H7 (cell line): ENCODE results near the gene PPARG. TPM values are rescaled to one million over a fixed set of nuclear protein-coding genes. Genes with fewer than 3 reads are reported as not detected.

ENCODE experiments used
- DNase-seq: peaks from one replicate; pipeline ENCODE4 v3.0.0; 2012
- H3K27me3 ChIP-seq: 2 replicates; pipeline ENCODE4 v1.6.0; 2011; ENCODE audit warnings: mild to moderate bottlenecking, low read length; ENCODE audit not compliant: control insufficient read depth, insufficient read depth
- H3K36me3 ChIP-seq: replicated peaks from 2 replicates; pipeline ENCODE4 v1.5.1; 2011; ENCODE audit warnings: low read length; ENCODE audit not compliant: control insufficient read depth, insufficient read depth
- H3K4me3 ChIP-seq: 2 replicates; pipeline ENCODE4 v1.5.1; 2011; ENCODE audit warnings: low read depth, mild to moderate bottlenecking, control low read depth, low read length, moderate library complexity; ENCODE audit not compliant: insufficient read depth
- total RNA-seq: library from RNA; depleted of rRNA; stranded (reverse); fragments of >200 nt; shearing (Covaris generic); gene quantifications from 2 replicates; pipeline ENCODE4 v1.2.3, GENCODE V29; 2014

The PPARG gene
- total RNA-seq, 1 experiment from 2014 or later: 0.62 TPM

- no peaks in the 10 kb centered on the region for H3K36me3 ChIP-seq
- H3K27me3 ChIP-seq: peaks cover 53% of the 10 kb centered on the region
- DNase-seq: peak; percentile 82
- peak overlapping the region; percentile 61 for H3K4me3 ChIP-seq
Observed at GRCh38 chr3:12287727-12288181, 1.1 kb upstream of the PPARG start.

- H3K4me3 ChIP-seq: no peak overlapping the region
- H3K27me3 ChIP-seq: peaks cover 54% of the 10 kb centered on the region
- H3K36me3 ChIP-seq: no peaks in the 10 kb centered on the region
- no peak for DNase-seq
Observed at GRCh38 chr3:12289524-12289923, 654 bp downstream of the PPARG start.

GRCh38 chr3:12292770-12293169 is 3.9 kb downstream of the PPARG start:
- no peaks in the 10 kb centered on the region for H3K36me3 ChIP-seq
- DNase-seq: no peak
- no peak overlapping the region for H3K4me3 ChIP-seq
- H3K27me3 ChIP-seq: peaks cover 35% of the 10 kb centered on the region

- Histone ChIP-seq H3K4me3 (no peak overlapping the region), H3K36me3 (no peaks in the 10 kb centered on the region), H3K27me3 (peaks cover 13% of the 10 kb centered on the region)
- DNase-seq: no peak
Observed at GRCh38 chr3:12294885-12295580, 6.2 kb downstream of the PPARG start.

- Histone ChIP-seq H3K4me3 (no peak overlapping the region), H3K27me3 (peaks cover 3% of the 10 kb centered on the region; the same call in 1 of the 2 replicates), H3K36me3 (no peaks in the 10 kb centered on the region)
- no peak for DNase-seq
Observed at GRCh38 chr3:12296511-12296910, 7.6 kb downstream of the PPARG start.

DNA sequence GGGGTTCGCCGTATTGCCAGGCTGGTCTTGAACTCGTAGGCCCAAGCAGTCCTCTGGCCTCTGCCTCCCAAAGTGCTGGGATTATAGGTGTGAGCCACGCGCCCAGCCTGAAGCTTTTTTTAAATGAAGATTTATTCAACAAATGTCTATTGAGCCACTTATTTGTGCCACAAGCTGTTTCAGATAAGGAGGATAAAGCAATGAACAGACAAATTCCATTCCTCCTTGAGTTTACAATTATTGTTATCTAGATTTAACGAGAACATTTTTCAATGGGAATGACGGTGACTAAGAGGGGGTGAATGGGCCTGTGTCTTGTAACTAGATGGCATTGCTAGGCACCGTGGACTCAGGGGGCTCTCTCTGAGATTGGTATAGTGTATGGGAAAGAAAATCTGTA is 10.2 kb downstream of the PPARG start:
- DNase-seq: no peak
- H3K27me3 ChIP-seq: no peaks in the 10 kb centered on the region
- H3K36me3 ChIP-seq: no peaks in the 10 kb centered on the region
- H3K4me3 ChIP-seq: no peak overlapping the region

- H3K27me3 ChIP-seq: no peaks in the 10 kb centered on the region
- no peak for DNase-seq
- no peak overlapping the region for H3K4me3 ChIP-seq
- no peaks in the 10 kb centered on the region for H3K36me3 ChIP-seq
Observed at GRCh38 chr3:12300137-12300536, 11.3 kb downstream of the PPARG start.

- Histone ChIP-seq H3K36me3 (no peaks in the 10 kb centered on the region), H3K4me3 (no peak overlapping the region), H3K27me3 (no peaks in the 10 kb centered on the region)
- no peak for DNase-seq
Observed at GRCh38 chr3:12301031-12301430, 12.2 kb downstream of the PPARG start.

GRCh38 chr3:12301513-12301912 is 12.6 kb downstream of the PPARG start:
- Histone ChIP-seq H3K36me3 (no peaks in the 10 kb centered on the region), H3K27me3 (no peaks in the 10 kb centered on the region), H3K4me3 (no peak overlapping the region)
- DNase-seq: no peak

DNA sequence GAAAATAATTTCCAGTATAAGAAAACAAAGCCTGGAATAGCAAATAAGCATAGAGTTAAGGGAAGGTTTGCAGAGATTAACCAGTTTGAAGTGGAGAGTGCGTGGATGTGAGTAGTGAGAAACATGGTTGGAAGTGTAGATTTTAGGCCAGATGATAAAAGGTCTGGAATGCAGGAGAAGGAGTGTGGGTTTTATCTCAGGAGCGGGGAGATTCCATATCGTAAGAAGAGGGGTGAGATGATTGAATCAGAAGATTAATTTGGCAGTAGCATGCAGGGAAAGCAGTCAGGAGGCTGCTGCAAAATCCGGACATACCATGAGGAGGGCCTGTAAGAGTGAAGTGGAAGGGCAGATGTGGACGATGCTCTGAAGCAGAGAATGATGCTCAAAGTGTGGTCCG is 13.7 kb downstream of the PPARG start:
- Histone ChIP-seq H3K4me3 (no peak overlapping the region), H3K27me3 (no peaks in the 10 kb centered on the region), H3K36me3 (no peaks in the 10 kb centered on the region)
- DNase-seq: no peak

DNA sequence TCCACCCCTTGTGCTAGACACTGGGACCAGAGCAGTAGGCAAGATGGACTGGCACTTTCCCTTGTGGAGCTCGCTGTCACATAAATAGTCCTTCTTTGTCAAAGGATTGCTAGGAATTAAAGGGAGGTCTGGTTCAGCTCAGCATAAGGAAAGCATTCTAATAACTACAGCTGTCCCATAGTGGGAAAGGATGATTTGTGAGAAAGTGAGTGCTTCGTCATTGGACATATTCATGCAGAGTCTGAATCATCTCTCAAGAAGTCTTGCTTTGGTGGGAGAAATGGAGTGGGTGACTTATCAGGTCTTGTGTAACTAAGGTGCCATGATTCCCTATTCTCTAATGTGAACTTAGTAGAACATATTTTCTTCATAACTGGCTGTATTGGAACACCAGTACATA is 14.7 kb downstream of the PPARG start:
- Histone ChIP-seq H3K4me3 (no peak overlapping the region), H3K36me3 (no peaks in the 10 kb centered on the region), H3K27me3 (no peaks in the 10 kb centered on the region)
- no peak for DNase-seq

GRCh38 chr3:12303993-12304392 is 15.1 kb downstream of the PPARG start:
- no peaks in the 10 kb centered on the region for H3K36me3 ChIP-seq
- DNase-seq: no peak
- no peaks in the 10 kb centered on the region for H3K27me3 ChIP-seq
- H3K4me3 ChIP-seq: no peak overlapping the region

GRCh38 chr3:12307136-12307535 is 18.3 kb downstream of the PPARG start:
- DNase-seq: no peak

GRCh38 chr3:12308517-12308916 is 19.6 kb downstream of the PPARG start:
- H3K4me3 ChIP-seq: no peak overlapping the region

More at GRCh38 chr3:12307136-12307535, 18.3 kb downstream of the PPARG start:
- Histone ChIP-seq H3K4me3 (no peak overlapping the region), H3K27me3 (no peaks in the 10 kb centered on the region), H3K36me3 (no peaks in the 10 kb centered on the region)

GRCh38 chr3:12309716-12310115 is 20.8 kb downstream of the PPARG start:
- Histone ChIP-seq H3K36me3 (no peaks in the 10 kb centered on the region), H3K27me3 (no peaks in the 10 kb centered on the region), H3K4me3 (no peak overlapping the region)
- DNase-seq: no peak

More at GRCh38 chr3:12308517-12308916, 19.6 kb downstream of the PPARG start:
- no peaks in the 10 kb centered on the region for H3K36me3 ChIP-seq
- no peak for DNase-seq
- no peaks in the 10 kb centered on the region for H3K27me3 ChIP-seq

DNA sequence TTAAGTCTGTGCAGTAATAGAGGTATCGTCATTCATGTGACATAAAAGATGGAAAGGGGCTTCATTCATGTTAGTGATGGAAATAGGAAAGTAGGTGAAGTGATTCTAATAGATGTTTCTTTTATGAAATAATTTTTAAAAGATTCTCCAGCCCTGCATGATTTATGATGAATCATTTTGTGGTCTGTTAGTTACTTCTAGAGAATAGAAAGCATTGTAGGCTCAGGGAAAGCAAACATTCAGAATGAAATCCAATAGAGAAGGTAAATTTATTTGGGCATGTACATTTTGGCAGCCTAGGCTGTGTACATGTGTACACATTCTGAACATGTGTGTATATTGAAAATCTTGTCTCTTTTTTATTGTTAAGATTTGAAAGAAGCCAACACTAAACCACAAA is 23.1 kb downstream of the PPARG start:
- no peak for DNase-seq
- H3K4me3 ChIP-seq: no peak overlapping the region
- no peaks in the 10 kb centered on the region for H3K27me3 ChIP-seq

More for the DNA sequence above, 23.1 kb downstream of the PPARG start:
- H3K36me3 ChIP-seq: no peaks in the 10 kb centered on the region
